DMS 273 (cell line): ENCODE results near the gene DGKQ.

Source experiments
- DNase-seq: peaks from one replicate; lab custom pipeline; 2025; ENCODE audit not compliant: unreplicated experiment; lab: John Stamatoyannopoulos, UW

Gene DGKQ

DNA sequence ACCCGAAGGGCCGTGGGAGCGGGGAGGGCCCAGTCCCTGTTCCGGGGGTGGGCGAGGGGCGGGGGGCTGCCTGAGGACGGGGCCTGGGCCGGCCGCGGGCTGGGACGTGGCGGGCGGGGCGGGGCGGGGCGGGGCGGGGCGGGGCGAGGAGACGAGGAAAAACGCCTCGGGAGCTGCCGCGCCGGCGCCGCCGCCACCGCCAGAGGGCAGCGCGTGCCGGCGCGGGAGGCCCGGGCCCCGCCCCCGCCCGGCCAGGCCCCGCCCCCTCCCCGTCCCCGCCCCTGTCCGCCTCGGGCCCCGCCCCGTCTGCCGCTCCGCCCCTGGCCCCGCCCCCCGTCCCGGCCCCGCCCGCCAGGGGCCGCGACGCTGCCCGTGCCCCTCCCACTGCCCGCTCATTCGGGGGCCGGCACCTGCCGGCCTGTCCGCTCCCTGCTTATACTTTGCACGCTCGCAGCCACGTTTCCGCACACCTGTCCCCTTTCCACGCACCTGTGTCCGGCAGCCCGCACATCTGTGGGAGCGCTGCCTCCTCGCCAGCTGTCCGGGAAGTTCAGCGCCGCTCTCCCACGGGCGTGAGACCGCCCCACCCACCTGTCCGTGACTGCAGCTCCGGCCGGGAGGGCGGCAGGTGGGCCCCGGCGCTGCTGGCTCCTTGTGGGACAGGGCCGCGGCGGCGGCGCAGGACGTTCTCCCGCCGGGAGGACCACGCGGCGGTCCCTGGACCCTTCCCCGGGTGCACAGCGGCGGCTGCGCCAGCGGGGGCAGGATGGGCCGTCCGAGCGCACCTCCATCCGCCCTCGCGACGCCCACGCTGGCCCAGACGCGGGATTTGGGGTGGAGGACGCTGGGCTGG is 36.4 kb upstream of the DGKQ start:
- peak; percentile 76 for DNase-seq

DNA sequence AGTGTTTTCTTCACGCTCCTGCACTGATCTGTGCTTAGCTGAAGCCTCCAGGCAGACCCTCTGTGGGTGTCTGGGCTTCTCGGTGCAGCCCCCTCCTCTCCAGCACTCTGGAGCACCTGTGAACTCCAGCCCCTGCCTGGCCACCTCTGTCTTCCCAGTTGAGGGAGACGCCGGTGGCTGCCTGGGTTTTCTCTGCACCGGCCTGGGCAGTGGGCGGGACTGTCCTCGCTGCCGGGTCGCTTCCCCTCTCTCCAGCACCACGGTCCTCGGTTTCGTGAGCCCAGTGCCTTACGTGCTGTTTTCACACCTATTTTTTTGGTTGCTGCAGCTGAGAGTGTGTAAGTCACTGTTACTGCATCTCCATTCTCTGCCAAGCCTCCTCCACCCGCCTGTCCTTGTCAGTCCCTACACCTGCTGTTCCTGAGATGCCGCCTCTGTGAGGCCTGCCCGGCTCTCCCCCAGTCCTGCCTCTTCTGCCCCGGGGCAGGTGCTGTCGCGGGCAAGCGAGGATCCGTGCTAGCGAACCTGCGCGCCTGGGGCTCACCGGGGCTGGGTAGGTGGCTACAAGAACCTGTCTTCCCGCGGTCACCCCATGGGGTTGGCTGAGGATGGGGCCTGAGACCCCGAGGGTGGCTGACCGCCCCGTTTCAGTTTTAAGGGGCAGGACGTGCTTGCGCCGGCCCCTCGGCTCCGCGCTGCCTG is 35.6 kb upstream of the DGKQ start:
- peak; percentile 36 for DNase-seq

DNA sequence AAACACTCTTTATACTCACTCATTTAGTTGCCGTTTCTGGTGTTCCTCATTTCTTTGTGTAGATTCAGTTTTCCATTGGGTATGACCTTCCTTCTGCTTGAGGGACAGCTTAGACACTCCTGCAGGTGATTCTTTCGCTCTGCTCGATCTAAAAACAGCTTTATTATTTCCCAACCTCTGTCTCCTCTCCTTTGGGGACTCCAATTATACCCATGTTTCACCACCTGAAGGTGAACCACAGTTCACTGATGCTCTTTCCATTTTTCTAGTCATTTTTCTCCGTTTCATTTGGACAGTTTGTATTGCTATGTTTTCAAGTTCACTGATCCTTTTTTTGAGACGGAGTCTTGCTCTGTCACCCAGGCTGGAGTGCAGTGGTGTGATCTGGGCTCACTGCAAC is 33.5 kb upstream of the DGKQ start:
- no peak for DNase-seq

DNA sequence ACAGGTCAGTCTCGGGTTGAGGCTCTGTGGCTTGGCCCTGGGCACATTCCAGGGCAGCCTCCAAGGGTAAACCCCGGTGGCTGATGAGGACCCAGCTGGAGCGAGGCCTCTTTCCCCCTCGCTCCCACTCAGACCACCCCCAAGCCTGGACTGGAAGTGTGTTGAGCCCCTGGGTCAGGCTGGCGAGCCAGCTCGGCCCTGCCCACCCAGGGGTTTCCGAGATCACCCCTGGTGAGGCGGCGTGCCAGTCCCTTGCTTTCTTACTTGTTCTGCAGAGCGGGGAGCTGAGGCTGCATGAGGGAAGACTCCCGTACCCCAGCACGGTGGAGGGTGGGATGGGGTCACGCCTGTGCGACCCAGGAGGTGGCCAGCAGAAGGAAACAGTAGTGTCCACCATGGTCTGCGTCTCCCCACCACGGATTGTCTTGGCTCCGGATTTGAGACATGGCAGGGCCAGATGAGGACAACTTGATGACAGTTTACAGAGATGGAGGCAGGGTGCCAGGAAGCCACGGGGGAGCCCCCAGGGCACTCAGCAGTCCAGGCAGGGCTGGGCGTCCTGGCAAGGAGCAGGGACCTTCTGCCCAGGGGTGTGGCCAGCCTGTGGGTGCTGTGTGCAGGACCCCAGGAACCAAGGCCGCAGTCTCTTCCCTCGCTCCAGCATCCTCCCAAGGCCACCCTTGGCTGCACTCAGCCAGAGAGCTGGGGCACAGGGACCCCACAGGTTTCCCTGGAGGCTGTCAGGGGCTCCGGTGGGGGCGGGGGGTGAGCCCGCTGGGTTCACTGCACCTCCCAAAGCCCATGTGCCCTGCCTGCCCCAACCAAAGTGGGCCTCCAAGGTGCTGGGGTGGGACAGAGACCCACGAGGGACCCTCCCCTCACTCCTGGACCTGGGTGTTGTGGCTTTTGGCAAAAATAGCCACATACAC is 31.5 kb upstream of the DGKQ start:
- no peak for DNase-seq

DNA sequence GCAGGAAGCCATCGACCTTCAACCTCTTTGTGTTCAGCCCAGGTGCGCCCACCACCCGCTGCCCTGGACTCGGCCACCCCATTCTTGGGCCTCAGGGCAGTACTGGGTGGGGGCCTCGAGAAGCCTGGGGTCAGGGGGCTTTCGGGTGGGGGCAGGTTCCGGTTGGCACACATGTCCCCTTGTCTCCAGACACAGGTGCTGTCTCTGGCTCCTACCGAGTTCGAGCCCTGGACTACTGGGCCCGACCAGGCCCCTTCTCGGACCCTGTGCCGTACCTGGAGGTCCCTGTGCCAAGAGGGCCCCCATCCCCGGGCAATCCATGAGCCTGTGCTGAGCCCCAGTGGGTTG is 30.7 kb upstream of the DGKQ start:
- no peak for DNase-seq

DNA sequence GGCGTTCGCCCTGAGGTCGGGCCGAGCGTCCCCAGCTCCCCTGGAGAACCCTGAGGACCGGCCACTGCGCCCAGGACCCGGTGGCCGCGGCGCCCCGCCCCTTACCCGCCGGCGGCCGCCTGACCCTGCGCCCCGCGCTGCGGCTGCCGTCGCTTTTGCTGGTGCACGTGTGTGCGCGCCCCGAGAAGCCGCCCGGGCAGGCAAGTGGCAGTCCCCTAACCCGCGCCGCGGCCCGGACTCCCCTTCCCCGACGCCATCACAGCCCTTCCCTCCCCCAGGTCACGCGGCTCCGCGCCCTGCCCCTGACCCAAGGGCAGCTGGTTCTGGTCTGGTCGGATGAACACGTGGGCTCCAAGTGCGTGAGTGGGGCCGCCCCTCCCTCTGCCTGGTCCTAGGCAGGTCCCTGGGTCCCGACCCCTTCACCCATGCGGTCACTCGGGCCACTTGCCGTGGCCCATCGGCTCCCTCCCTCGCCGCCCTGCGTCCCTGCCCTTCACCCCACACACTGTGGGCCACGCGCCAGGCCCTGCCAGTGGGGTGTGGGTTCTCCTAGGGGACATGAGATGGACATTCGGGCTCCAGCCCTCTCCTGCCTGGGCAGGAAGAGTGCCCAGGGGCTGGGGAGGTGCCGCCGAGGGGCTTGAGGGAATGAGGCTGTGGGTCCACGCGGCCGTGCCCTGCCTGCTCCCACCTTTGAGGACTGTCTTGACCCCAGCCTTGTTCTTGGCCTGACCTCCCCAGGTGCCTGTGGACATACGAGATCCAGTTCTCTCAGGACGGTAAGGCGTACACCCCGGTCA is 30.1 kb upstream of the DGKQ start:
- DNase-seq: no peak

DNA sequence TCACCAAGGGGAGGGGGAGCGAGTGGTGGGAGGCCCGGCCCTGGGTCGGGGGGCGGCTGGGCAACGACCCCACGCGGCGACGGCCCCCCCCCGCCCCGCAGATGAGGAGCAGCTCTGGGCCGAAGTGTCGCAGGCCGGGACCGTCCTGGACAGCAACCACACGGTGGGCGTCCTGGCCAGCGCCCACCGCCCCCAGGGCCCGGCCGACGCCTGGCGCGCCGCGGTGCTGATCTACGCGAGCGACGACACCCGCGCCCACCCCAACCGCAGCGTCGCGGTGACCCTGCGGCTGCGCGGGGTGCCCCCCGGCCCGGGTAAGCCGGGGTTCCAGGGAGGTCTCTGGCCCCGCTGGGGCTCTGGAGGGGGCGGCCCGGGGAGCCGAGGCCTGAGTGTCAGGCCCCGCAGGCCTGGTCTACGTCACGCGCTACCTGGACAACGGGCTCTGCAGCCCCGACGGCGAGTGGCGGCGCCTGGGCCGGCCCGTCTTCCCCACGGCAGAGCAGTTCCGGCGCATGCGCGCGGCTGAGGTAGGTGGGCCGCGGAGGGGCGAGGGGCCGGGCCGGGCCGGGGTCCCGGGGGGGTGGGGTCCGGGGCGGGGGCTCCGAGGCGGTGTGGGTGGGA is 29.4 kb upstream of the DGKQ start:
- DNase-seq: peak; percentile 29

DNA sequence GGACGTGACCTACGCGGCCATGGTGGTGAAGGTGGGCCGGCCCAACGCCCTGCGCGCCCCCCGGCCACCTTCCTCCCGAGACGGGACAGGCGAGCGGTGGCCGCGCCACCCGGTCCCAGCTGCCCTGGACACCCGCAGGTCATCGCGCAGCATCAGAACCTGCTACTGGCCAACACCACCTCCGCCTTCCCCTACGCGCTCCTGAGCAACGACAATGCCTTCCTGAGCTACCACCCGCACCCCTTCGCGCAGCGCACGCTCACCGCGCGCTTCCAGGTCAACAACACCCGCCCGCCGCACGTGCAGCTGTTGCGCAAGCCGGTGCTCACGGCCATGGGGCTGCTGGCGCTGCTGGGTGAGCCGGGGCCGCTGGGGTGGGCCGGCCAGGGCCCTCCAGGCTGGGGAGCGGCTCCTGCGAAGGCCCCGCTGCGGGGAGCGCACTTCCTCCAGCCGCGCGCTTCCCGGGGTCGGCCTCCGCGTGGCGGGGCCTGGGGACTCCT is 28.8 kb upstream of the DGKQ start:
- DNase-seq: peak; percentile 74

DNA sequence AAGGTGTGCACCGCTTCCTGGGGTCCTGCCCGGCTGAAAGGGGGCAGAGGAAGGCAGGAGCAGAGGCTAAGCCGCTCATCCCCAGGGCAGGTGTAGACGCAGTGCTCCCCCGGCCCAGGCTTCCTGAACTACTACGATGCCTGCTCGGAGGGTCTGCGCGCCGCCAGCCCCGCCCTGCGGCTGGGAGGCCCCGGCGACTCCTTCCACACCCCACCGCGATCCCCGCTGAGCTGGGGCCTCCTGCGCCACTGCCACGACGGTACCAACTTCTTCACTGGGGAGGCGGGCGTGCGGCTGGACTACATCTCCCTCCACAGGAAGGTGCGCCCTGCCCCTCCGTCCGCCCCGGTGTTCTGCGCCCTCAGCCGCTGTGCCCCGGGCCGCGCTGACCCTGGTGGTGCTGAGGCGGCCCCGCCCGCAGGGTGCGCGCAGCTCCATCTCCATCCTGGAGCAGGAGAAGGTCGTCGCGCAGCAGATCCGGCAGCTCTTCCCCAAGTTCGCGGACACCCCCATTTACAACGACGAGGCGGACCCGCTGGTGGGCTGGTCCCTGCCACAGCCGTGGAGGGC is 28.3 kb upstream of the DGKQ start:
- no peak for DNase-seq

DNA sequence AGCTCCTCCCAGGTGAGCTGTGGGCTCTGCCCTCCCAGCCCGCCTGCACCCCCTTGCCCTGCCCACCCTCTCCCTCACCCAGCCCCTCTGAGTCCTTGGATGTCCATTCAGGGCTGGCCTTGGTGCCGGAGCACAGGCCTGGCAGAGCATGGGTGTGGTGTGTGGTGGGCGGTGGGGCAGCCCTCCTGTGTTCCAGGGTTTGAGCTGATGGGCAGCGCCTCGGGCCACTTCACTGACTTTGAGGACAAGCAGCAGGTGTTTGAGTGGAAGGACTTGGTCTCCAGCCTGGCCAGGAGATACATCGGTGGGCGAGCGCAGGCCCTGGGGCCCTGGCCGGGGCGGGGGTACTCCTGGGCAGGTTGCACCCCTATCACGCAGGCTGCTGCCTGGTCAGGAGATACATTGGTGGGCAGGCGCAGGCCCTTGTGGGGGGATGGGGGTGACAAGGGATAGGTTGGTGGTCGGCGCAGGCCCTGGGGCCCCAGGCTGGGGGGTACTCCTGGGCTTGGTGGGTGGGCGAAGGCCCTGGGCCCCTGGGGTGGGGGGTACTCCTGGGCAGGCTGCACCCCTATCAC is 27.4 kb upstream of the DGKQ start:
- DNase-seq: no peak

DNA sequence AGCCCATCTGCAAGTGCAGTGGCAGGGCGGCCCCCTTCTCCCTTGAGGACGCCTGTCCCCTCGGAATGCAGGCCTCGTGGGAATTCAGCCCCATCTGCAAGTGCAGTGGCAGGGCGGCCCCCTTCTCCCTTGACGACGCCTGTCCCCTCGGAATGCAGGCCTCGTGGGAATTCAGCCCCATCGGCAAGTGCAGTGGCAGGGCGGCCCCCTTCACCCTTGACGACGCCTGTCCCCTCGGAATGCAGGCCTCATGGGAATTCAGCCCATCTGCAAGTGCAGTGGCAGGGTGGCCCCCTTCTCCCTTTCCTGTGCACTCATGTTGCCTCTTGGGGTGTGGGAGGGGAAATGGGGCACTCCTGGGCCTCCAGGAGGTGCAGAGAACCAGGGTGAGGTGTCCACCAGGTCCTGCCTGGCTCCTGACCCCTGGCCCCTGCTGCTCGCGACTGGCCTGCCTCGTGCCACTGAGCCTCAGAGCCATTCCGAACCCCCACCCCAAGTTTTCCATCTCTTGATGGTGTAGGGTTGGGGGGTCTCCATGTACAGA is 26.6 kb upstream of the DGKQ start:
- no peak for DNase-seq

DNA sequence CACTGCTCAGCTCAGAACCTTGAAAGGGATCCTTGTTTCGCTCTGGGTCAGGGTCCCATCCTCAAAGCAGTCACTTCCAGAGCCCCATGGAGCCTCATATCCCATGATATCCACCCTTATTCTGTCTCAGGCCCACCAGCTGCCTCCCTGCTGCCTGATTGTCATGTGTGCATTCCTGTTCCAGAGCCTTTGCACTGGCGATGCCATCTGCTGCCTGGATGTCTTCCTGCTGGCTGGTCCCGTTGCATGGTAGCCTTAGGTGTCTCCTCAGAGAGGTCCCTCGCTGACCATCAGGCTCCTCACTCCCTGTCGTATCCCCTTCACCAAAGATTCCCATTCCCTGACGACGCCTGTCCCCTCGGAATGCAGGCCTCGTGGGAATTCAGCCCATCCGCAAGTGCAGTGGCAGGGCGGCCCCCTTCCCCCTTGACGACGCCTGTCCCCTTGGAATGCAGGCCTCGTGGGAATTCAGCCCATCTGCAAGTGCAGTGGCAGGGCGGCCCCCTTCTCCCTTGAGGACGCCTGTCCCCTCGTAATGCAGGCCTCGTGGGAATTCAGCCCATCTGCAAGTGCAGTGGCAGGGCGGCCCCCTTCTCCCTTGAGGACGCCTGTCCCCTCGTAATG is 26.0 kb upstream of the DGKQ start:
- DNase-seq: peak; percentile 71

DNA sequence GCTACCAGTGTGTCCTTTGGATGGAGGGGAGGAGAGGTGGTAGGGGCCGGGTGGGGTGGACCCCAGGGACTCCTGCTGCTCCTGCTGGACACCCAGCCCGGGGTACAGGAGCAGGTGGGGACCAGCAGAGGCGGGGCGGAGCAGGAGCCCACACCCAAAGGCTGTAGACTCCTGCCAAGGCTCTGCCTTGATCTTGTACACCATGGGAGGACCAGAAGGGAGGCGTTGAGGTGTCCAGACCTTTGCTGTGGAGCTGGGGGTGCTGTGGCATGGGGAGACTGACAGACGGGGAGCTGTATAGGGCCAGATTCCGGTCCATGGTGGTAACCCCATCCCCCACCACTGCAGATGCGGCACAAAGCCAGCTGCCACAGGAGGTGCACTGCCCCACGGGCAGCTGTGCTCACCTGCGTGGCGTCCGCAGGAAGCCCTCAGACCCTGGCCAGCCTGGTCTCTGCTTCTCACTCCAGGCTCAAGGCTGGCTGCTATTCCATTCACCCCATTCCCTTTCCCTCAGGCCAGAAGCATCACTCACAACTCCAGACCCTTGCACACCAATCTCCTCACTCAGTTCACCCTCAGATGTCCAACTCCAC is 24.8 kb upstream of the DGKQ start:
- no peak for DNase-seq

DNA sequence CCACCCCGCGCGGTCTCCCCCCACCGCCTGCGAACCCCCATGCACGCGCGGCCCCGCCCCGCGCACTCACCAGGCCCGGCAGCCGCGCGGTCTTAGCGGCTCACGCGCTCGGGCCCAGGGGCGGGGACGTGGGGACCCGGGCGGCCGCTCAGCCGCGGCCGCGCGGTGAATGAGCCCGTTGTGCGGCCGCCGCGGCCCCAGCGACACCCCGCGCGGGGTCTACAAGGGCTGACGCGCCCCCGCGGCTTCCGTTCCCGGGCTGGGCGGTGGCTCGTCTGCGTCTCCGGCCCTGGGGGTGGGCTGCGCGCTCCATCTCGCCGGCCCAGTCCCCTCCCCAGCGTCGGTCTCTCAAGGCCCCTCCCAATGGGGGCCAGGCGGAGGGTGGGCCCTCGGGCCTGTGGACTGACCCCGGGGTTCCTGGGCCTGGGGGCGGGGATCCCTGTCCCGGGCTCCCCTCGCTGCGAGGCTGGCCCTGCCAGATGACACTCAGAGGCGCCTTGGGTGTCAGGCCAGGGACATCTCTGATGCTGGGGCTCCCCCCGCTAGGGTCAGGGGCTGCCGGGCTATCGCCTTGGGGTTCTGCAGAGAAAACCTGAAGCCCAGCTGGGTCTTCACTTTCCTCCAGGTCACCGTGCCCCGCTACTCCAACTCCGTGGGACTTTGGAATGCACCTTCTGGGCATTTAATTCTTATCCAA is 24.2 kb upstream of the DGKQ start:
- DNase-seq: peak; percentile 41

DNA sequence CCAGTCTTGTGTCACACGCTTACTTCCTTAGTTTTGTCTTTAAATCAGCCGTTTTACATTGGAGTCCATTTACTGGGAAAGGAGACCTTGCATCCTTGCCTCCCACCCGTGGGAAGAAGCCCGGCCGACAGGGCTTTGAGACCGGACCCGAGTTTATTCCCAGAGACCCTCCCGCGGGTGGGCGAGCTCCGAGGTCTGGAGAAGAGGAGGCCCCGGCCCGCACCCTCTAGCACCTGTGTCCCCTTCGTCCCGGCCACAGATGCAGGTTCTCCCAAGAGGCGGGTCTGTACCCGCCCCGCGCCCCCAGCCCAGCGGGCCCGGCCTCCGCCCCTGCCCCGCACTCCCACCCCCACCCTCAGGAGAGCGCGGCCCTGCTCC is 23.6 kb upstream of the DGKQ start:
- DNase-seq: no peak

DNA sequence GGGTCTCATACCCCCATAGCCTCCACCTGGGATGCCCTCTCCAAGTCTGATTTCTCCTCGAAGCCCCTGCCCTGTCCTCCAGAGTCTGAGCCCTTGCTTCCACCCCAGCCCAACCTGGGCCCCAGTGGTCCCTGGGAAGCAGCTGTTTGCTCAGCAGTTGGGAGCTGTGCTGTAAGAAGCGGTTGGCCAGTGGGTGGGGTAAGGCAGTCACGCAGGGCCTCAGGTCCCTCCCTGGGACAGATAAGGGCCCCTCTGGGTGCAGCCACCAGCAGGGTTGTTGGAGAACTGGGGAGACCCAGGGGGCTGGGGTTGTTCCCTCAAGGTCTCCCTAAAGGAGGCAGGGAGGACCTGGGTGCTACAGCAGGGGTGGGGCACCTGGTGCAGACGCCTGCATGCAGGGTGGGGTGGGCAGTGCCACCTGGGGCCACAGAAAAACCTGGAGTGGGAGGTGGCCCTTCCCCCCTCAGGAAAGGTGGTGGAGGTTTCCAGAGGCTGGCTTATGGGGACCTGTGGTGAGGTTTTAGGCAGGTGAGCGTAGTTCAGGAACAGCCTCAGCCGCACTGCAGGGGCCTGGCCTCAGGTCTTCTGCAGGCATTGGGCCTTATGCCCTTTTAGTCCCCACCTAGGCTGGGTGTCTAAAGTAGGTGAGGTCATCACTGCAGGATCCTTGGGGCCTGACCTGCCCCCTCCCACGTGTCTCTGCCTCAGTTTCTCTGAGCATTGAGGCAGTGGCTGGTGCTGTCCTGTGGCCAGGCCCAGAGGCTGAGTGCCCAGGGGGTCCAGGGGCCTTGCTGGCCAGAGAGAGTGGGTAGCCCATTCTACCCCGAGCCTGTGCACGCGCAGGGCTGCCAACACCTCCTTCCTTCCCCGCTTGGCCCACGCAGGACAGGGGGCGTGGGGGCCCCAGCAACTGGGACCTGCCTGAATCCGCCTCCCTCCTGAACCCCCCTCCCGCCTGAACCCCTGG is 22.9 kb upstream of the DGKQ start:
- DNase-seq: no peak
